GM23338 (cell line): ENCODE results near the gene AXIN1. TPM values are rescaled to one million over a fixed set of nuclear protein-coding genes. Genes with fewer than 3 reads are reported as not detected.

ENCODE experiments used
- ATAC-seq: fragments of 200-7000 bp; cut with Tn5 transposase; 3 replicates; pipeline ENCODE4 v1.9.1; 2020
- DNase-seq: peaks from one replicate; pipeline ENCODE4 v3.0.0-alpha.2; 2015; ENCODE audit warnings: low spot score
- H2AFZ ChIP-seq: fragments of 200-600 bp; sonication (generic); 2 replicates; pipeline ENCODE4 v1.8.0; 2016; ENCODE audit warnings: antibody characterized with exemption, mild to moderate bottlenecking, moderate library complexity
- H3F3A ChIP-seq: fragments of 200-600 bp; sonication (generic); replicated peaks from 2 replicates; pipeline ENCODE4 v1.8.0; 2017; ENCODE audit warnings: antibody characterized with exemption, mixed run types, low read depth
- H3K27ac ChIP-seq: fragments of 200-600 bp; sonication (generic); 2 replicates; pipeline ENCODE4 v1.6.1; 2016; ENCODE audit warnings: low read depth
- H3K27me3 ChIP-seq: fragments of 200-600 bp; sonication (generic); 2 replicates; pipeline ENCODE4 v1.8.0; 2016; ENCODE audit warnings: mild to moderate bottlenecking, mixed run types, moderate library complexity; ENCODE audit not compliant: insufficient read depth
- H3K36me3 ChIP-seq: fragments of 200-600 bp; sonication (generic); 2 replicates; pipeline ENCODE4 v1.8.0; 2016; ENCODE audit warnings: mild to moderate bottlenecking; ENCODE audit not compliant: insufficient read depth
- H3K4me1 ChIP-seq: fragments of 200-600 bp; sonication (generic); 2 replicates; pipeline ENCODE4 v1.8.0; 2016; ENCODE audit warnings: mild to moderate bottlenecking, moderate library complexity; ENCODE audit not compliant: insufficient read depth
- H3K4me2 ChIP-seq: fragments of 200-600 bp; sonication (generic); 2 replicates; pipeline ENCODE4 v1.7.1; 2017; ENCODE audit warnings: mixed run types
- H3K4me3 ChIP-seq: fragments of 200-600 bp; sonication (generic); 2 replicates; pipeline ENCODE4 v1.6.1; 2016; ENCODE audit warnings: mixed run types
- H3K79me2 ChIP-seq: fragments of 200-600 bp; sonication (generic); replicated peaks from 2 replicates; pipeline ENCODE4 v1.8.0; 2017; ENCODE audit warnings: mild to moderate bottlenecking; ENCODE audit not compliant: insufficient read depth
- H3K9me2 ChIP-seq: fragments of 200-600 bp; sonication (generic); 2 replicates; pipeline ENCODE4 v1.8.0; 2017; ENCODE audit not compliant: insufficient read depth
- H4K20me1 ChIP-seq: fragments of 200-600 bp; sonication (generic); replicated peaks from 2 replicates; pipeline ENCODE4 v1.8.0; 2017; ENCODE audit warnings: mild to moderate bottlenecking; ENCODE audit not compliant: insufficient read depth
- H3K27ac Mint-ChIP-seq: 2 replicates; pipeline ENCODE4 v1.8.0; 2020; ENCODE audit warnings: inconsistent platforms, mild to moderate bottlenecking, moderate library complexity, mixed read lengths
- H3K27me3 Mint-ChIP-seq: 3 replicates; pipeline ENCODE4 v1.8.0; 2022; ENCODE audit warnings: low read depth, mild to moderate bottlenecking, moderate library complexity, mixed read lengths, inconsistent platforms; ENCODE audit not compliant: insufficient read depth, poor library complexity
- H3K36me3 Mint-ChIP-seq: 3 replicates; pipeline ENCODE4 v1.8.0; 2021; ENCODE audit warnings: low read depth, mild to moderate bottlenecking, inconsistent platforms, moderate library complexity, mixed read lengths
- H3K4me1 Mint-ChIP-seq: 3 replicates; pipeline ENCODE4 v1.8.0; 2020; ENCODE audit warnings: mild to moderate bottlenecking, inconsistent platforms, mixed read lengths
- H3K4me3 Mint-ChIP-seq: 3 replicates; pipeline ENCODE4 v1.8.0; 2021; ENCODE audit warnings: moderate library complexity, mild to moderate bottlenecking, inconsistent platforms, mixed read lengths
- H3K9me3 Mint-ChIP-seq: 3 replicates; pipeline ENCODE4 v1.8.0; 2020; ENCODE audit warnings: moderate library complexity, mild to moderate bottlenecking, inconsistent platforms, mixed read lengths
- EZH2phosphoT487 ChIP-seq: fragments of 200-600 bp; sonication (generic); IDR thresholded peaks from one replicate; pipeline ENCODE4 v1.8.1; 2018; ENCODE audit warnings: antibody characterized with exemption; ENCODE audit not compliant: unreplicated experiment
- POLR2AphosphoS5 ChIP-seq: IDR thresholded peaks from 2 replicates; pipeline ENCODE4 v1.6.1; 2016; ENCODE audit warnings: antibody characterized with exemption, low read depth
- STAT1 ChIP-seq: IDR thresholded peaks from one replicate; pipeline ENCODE4 v1.6.1; 2016; ENCODE audit warnings: antibody characterized with exemption; ENCODE audit not compliant: unreplicated experiment
- polyA plus RNA-seq: library from polyadenylated mRNA; unstranded; fragments of >200 nt; fragmentation: Nextera tagmentation; extraction: Ambion mirVana; gene quantifications from 2 replicates; pipeline ENCODE4 v1.2.1, GENCODE V29; 2016
- total RNA-seq: library from RNA; depleted of rRNA; stranded (reverse); fragments of >200 nt; shearing (Covaris generic); gene quantifications from 2 replicates; pipeline ENCODE4 v1.2.3, GENCODE V29; 2014
- TF ChIP-seq, protein P1 (sequence below), 2 experiments: fragments of 200-600 bp in 1 of 2; sonication (generic) in 1 of 2; conservative IDR thresholded peaks; 2 replicates each; pipeline versions ENCODE4 v1.5.1 to v1.6.1; 2016 to 2017; ENCODE audit warnings: antibody characterized with exemption in 2 of 2, low read depth in 2 of 2, mild to moderate bottlenecking in 2 of 2, moderate library complexity in 1 of 2
- TF ChIP-seq, protein P2 (sequence below): IDR thresholded peaks from 2 replicates; pipeline ENCODE4 v1.6.1; 2016; ENCODE audit warnings: antibody characterized with exemption

AXIN1 gene
- total and polyA plus RNA-seq, 2 experiments from 2014 or later, result 14.3 to 54.5 TPM

DNA sequence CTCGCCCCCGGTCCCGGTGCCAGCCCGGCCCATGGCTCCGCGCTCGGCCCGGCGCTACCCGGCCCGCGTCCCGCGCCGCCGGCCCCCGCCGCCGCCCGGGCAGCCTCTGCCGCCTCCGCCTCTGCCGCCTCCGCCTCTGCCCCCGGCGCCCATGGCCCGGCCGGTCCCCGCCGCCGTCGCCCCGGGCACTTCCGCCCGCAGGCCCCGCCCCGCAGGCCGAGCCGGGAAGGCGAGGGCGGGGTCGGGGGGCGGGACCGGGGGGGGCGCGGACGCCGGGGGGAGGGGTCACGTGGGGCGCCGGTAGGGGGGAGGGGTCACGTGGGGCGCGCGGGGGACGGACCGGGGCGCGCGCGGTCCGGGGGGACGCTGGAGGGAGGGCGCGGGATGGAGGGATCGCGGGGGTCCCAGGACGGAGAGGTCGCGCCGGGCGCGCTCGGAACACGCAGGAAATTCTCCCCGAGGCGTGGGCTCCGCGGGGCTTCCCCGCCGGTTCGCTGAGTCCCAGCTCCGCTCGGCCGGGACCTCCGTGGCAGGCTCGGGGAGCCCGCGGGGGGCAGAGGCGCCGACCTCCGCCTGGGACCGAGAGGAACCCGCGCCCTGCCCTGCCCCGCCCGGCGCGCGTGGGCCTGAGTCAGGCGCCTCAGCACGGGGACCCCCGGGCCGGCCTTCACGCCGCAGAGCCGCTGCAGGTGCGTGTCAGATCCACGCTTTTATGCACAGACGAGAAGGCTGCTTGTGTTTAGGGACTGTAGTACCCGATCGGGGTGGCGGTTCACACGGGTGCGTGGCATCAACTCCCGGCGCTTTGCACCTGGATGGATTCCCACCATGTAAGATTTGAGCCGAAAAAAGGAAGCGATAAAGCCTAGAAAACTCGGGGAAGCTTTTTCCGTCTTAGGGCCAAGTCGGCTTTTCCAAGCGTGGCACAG lies 29.5 kb upstream of the AXIN1 start, which contains the start of gene PGAP6:
PGAP6 (minus strand) TSS at position 190 of the 929 bp plus-strand sequence; CDS start at position 33, 157 bp downstream.
- ATAC-seq (no peak), DNase-seq (peak; percentile 71)
- H3K27ac Mint-ChIP-seq, result peak within 1 kb of the TSS; percentile 93; the same call in 1 of the 2 replicates
- peaks cover 36% of the 10 kb centered on the region for H3K27me3 Mint-ChIP-seq
- Histone ChIP-seq H3K36me3 (no peaks in the 10 kb centered on the region), H3K79me2 (peaks cover 29% of the 10 kb centered on the region), H3K4me2 (peak within 1 kb of the TSS; percentile 90), H3K9me2 (no peaks in the 10 kb centered on the region), H2AFZ (no peak within 1 kb of the TSS), H4K20me1 (peaks cover 5% of the 10 kb centered on the region), H3F3A (peaks cover 37% of the 10 kb centered on the region), H3K27ac (peak within 1 kb of the TSS; percentile 98), H3K4me3 (peak within 1 kb of the TSS; percentile 95), H3K27me3 (no peaks in the 10 kb centered on the region), H3K4me1 (peaks cover 42% of the 10 kb centered on the region)
- no peaks in the 10 kb centered on the region; the same call in 2 of the 3 replicates for H3K9me3 Mint-ChIP-seq
- peaks cover 15% of the 10 kb centered on the region; the same call in 2 of the 3 replicates for H3K36me3 Mint-ChIP-seq
- peak within 1 kb of the TSS; percentile 87 for H3K4me3 Mint-ChIP-seq
- TF ChIP-seq STAT1 (no peak), POLR2AphosphoS5 (peak; percentile 60)
- peaks cover 35% of the 10 kb centered on the region for H3K4me1 Mint-ChIP-seq

DNA sequence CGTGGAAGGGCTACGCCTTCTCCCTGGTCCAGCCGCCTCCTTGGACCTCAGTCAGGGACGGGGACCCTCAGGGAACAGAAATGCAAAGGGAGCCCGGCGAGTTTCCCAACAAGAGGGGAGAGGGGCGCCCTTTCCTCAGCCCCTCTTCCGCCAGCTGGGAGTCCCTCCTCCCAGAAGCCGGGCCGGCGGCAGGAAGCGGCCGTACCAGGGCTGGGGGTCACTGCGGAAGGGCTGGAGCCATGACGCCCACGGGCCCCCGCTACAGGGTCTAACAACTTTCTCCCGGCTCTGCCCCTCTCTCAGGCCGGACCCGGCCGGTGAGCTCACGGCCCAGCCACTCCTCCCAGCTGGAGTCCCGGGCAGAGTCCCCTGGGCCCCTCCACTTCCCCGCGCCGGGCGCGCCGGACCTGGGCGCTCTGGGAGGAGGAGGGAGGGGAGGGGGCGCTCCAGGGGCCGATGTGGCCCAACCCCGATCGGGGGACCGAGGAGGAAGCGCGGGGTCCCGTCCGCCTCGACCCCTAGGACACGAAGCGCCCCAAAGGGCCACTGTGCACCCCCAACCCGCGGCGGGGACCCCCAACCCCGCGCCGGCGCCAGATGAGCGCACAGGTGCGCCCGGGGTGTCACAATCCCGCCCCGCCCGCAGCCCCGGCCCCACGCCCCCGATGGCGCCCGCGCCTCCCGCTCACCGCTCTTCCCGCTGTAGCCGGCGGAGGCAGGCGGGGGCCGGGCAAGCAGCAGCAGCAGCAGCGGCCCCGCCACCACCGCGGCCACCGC lies 28.7 kb upstream of the AXIN1 start:
- Histone ChIP-seq H3K36me3 (peaks cover 3% of the 10 kb centered on the region; the same call in 1 of the 2 replicates), H2AFZ (no peak overlapping the region), H3F3A (peaks cover 32% of the 10 kb centered on the region), H3K4me1 (peaks cover 38% of the 10 kb centered on the region), H4K20me1 (peaks cover 5% of the 10 kb centered on the region), H3K27ac (no peak overlapping the region), H3K27me3 (no peaks in the 10 kb centered on the region), H3K79me2 (peaks cover 29% of the 10 kb centered on the region), H3K4me3 (peak overlapping the region; percentile 95), H3K9me2 (no peaks in the 10 kb centered on the region), H3K4me2 (peak overlapping the region; percentile 90)
- DNase-seq (peak; percentile 59), ATAC-seq (peak; percentile 4)
- Mint-ChIP-seq H3K4me3 (peak overlapping the region; percentile 83), H3K9me3 (no peaks in the 10 kb centered on the region; the same call in 2 of the 3 replicates), H3K27ac (no peak overlapping the region), H3K36me3 (peaks cover 10% of the 10 kb centered on the region; the same call in 2 of the 3 replicates), H3K4me1 (peaks cover 28% of the 10 kb centered on the region), H3K27me3 (peaks cover 30% of the 10 kb centered on the region)
- no peak for TF ChIP-seq EZH2phosphoT487
- TF ChIP-seq, protein P1, sequence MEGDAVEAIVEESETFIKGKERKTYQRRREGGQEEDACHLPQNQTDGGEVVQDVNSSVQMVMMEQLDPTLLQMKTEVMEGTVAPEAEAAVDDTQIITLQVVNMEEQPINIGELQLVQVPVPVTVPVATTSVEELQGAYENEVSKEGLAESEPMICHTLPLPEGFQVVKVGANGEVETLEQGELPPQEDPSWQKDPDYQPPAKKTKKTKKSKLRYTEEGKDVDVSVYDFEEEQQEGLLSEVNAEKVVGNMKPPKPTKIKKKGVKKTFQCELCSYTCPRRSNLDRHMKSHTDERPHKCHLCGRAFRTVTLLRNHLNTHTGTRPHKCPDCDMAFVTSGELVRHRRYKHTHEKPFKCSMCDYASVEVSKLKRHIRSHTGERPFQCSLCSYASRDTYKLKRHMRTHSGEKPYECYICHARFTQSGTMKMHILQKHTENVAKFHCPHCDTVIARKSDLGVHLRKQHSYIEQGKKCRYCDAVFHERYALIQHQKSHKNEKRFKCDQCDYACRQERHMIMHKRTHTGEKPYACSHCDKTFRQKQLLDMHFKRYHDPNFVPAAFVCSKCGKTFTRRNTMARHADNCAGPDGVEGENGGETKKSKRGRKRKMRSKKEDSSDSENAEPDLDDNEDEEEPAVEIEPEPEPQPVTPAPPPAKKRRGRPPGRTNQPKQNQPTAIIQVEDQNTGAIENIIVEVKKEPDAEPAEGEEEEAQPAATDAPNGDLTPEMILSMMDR (conservative IDR thresholded peaks at IDR 0.05; ENCODE audit: low read depth in 2 of 2), result 0 out of 4 replicates have a peak, but pooled peaks of 1 of the 2 experiments have one; percentile 1
- TF ChIP-seq, protein P2, sequence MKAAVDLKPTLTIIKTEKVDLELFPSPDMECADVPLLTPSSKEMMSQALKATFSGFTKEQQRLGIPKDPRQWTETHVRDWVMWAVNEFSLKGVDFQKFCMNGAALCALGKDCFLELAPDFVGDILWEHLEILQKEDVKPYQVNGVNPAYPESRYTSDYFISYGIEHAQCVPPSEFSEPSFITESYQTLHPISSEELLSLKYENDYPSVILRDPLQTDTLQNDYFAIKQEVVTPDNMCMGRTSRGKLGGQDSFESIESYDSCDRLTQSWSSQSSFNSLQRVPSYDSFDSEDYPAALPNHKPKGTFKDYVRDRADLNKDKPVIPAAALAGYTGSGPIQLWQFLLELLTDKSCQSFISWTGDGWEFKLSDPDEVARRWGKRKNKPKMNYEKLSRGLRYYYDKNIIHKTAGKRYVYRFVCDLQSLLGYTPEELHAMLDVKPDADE, result peak; percentile 60
